NCI-H1092 (cell line): Measurements from ENCODE around the gene EGLN3.

Experiments used
- DNase-seq: peaks from one replicate; lab custom pipeline; 2025; lab: John Stamatoyannopoulos, UW

Gene EGLN3

DNA sequence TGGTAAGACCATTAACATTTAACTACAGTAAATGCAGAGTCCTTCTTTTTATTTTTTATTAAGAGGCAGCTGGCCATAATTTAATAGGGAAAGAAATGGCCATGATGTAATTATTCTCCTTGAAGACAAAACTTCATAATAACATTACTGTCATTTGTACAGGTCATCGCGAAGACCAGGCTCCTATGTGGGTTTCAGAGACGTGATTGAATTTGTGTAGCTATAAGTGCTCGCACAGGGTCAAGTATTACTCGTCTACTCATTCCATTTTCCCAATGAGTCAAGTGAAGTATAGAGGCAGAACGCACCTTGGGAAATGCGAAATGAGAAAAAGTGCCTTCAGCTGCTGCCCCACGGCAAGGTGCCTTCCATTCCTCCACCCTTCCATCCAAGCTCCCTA is 40.4 kb downstream of the EGLN3 start:
- DNase-seq, result no peak

DNA sequence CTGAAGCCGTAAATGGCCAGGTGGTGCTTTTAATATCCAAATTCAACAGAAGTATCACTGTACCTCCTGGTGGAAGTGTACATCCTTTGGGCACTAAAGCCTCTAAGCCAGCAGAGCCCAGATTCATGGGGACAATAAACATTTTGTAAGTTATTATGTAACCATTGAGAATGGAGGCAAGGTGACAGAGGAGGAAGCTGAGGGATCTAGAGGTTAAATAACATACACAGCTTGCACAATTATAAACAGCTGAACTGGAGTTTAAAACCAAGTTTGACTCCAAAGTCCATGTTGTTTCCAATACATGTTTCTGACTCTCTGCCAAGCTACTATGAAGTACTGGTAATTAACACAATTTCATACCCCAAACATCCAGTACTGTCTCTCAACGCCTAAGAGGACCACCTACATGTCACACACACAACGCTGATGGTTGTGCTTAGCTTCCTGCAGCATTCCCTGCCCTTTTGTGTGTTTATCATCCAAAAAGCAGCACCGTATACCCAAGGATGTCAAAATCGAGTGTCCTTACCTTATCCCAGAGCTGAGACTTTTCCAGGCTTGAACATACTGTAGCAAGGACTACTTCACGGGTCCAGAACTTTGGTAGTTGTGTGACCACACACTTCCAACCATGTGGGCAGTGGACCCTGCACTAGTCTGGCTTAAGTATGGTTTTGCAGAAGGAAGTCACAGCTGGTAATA is 41.3 kb downstream of the EGLN3 start:
- no peak for DNase-seq

DNA sequence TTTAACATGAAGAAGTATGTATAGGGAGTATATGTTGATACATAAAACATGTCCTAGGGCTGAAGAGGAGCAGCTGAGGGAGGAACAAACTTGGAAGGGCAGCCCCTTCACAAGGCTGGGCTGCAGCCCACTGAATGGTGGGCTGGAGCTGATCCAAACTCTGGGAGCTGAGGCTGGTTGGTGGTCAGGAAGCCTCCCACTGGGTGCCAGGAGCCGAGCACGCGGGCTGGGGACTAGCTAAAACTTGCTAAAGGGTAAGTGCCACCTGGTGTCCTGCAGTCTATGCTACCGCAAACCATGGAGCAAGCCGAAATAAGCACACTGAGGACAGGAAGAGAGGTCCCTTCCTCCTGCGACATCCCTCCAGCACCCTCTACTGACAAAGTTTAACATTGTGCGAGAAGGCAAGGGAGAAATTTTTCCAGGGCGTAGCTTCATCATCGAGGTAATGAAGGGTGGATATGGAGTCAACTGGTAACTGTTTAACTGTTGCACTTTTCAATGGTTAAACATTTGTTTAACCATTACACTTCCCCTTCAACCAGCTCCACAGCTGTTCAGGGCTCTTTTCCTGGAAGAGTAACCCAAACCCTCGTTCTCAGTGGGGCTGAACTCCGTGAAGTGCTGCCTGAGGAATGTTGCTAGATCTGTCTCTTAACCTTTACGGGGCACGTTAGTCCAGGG is 42.2 kb downstream of the EGLN3 start:
- DNase-seq, result no peak

DNA sequence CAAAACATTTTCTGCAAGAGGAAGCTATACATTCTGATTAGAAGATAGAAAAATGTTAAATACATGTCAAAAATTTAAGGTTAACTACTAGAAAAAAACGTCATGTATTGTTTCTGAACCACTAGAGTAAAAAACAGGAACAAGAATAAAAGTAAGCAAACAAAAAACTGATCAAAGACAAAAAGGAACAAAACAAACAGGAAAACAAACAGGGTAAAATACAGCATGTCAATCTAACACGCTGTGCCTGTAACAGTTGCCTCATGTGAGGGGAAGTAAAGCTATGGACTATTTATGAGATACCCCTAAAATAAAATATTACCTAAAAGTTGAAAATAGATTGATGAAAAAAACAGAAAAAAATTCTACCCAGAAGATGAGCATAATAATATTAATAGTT is 43.9 kb downstream of the EGLN3 start:
- DNase-seq, result no peak

DNA sequence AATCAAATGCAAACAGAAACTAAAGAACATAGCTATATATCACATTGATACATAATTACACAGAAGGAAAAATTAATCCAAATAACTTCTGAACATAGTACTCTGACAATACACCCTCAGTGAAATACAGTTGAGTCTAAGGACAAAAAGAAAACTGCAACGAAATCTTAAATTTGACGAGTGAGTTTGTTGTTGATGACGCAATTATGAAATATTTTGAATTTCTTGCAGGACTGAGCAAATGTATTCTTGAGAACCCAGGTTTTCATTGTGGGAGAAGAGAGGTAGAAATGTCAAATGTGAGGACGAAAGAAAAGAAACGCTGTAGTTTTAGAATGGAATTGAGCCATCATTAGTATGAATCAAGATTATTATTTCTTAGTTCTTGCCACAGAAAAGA is 46.3 kb downstream of the EGLN3 start:
- DNase-seq, result no peak

DNA sequence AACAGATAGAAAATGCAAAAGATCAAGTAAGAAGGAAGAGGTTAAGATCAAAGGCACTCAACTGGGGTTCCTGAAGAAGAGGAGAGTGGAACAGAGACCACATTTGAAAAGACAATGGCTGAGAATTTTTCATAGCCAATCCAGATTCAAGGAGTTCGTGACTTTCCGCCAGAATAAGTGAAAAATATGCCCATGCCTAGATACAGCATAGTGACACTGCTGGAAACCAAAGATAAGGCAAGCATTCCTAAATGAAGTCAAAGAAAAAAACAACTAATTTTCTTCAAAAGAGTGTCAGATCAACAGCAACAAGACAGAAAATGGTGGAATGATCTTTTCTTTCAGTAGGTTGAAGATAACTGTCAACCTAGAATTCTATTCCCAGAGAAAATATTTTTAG is 47.5 kb downstream of the EGLN3 start:
- no peak for DNase-seq

DNA sequence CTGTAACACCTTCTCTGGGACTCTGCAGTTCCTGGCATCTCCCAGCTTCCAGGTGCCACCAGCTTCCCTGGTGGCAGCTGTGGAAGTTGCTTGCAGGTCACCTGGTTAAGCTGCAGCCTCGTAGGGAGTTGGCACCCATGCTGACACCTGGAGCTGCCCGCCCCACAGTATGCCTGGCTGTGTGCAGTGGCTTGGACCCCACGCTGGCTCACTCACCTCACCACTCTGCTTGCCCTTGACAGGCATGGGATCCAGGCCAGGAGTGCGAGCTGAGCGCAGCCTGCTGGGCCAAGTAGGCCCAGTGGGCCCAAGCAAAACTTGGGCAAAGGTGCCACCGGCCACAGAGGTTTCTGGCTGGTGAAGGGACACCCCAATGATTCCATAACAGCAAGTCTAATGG is 48.5 kb downstream of the EGLN3 start:
- no peak for DNase-seq

DNA sequence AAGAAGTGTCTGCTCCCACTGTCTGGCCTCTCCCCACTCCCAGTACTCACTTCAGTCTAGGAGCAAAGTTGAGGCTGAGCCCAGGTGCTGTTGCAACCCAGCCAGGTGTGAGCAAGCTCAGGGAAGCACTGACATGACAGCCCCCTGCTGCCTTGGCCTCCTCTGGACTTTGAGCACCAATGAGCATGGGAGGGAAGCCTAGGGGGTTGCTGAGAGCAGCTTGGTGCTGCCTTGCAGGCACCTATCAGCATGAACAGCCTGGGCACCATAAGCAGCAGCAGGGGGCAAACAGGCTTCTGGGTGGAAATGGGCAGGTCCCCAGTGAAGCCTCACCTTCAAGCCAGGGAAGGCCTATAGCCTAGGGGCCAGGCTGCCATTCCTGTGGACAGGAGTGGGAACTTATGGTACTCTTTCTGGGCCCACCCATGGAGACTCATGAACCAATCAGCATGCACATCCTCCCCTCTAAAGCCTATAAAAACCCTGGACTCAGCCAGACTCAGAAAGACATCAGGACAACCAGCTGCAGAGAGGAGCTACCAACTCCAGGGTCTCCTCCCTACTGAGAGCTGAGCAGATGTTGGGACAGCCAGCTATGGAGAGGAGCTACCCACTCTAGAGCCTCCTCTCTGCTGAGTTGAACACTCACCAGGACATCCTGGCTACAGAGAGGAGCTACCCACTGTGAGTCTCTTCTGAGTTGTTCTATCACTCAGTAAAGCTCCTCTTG is 49.3 kb downstream of the EGLN3 start:
- DNase-seq, result no peak

DNA sequence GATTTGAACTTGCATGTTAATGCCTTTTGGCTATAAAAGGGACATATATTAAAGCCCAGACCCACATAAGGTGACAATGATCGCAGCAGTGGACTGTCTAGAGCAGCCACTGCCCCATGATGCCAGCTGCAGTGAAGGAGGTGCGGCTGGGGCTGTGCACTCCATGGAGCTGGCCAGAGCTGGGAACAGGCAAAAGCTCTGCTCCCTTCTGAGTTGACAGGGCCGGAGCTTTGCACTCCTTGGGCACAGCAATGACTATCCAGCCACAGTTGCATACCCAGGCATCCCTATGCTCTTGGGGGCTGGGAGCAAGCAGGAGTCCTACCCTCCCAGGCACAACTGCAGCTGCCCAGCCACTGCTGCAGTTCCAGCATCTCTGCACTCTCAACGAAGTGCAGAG is 50.2 kb downstream of the EGLN3 start:
- no peak for DNase-seq

DNA sequence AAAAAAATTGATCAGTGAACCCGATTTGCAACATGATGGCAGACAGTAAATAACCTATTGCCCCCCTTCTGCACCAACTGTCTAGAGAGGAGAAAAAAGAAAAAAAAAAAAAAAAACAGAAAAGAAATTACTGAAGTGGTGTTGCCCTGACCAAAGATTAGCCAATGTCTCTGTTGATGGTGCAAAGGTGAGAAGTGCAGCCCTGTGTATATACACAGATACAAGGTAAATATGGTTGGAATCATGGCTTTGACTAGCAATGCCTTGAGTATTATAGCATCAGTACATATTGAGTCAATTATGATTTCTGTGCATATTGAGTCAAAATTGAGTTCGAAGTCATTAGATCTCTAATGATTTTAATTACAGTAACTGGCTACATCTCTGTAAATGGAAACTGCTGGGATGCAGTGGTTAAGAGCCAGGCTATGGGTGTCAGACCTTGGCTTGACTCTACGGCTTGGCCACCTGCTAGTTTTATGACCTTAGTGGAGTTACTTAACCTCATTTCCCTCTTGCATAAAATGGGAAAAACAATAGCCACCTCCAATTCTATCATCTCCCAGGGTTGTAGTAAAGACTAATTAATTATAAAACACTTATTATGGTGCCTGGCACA is 51.0 kb downstream of the EGLN3 start:
- DNase-seq, result no peak

DNA sequence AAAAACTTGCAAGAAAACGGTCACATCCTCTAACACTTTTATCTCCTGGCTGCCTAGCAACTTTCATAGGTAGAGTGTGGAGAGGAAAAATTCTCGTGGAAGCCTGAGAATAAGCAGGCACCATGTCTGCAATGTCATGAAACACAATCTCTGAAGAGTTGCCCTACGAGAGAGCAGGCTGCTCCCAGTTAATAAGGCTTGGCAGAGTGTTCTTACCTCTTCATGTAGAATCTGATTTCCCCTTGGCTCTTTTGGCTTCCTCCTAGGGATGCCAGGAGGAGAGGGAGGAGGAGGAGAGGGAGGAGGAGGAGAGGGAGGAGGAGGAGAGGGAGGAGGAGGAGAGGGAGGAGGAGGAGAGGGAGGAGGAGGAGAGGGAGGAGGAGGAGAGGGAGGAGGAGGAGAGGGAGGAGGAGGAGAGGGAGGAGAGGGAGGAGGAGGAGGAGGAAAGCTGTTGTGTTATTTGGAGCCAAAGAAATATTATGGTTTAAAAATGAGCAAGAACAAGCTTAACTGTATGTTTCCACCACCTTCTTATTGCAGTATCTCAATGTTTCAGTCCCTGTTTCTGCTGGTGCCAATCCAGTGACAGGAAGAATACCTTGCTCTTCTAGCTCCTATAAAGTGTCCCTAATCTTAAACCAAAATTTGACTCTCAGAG is 52.9 kb downstream of the EGLN3 start:
- DNase-seq, result no peak

DNA sequence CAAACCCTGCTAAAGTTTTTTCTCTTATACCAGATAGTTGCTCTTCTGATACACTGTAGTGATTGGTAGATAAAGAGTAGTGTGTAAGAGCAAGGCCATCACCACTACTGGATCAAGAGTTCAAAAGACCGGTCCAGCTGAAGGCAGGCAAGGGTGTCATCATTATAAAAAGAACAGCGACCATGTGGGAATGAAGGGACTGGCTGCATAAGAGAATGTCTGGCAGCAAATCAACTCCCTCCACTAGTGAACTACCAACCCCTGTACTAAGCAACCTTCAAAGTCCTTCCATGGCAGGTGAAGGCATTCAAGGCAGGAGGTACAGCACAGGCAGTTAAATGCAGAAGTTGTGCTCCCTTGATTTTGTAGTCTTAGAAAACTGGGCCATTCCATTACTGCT is 53.5 kb downstream of the EGLN3 start:
- no peak for DNase-seq

DNA sequence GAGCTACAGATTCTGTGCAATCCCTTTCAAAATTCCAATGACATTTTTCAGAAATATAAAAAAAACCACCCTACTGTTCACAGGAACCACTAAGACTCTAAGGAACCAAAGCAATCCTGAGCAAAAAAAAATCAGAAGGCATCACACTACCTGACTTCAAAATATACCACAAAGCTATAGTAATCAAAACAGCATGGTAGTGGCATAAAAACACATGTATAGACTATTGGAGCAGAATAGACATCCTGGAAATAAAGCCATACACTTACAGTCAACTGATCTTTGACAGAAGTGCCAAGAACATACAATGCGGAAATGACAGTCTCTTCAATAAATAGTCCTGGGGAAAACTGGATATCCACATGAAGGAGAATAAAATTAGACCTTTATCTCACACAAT is 56.5 kb downstream of the EGLN3 start:
- DNase-seq, result no peak

DNA sequence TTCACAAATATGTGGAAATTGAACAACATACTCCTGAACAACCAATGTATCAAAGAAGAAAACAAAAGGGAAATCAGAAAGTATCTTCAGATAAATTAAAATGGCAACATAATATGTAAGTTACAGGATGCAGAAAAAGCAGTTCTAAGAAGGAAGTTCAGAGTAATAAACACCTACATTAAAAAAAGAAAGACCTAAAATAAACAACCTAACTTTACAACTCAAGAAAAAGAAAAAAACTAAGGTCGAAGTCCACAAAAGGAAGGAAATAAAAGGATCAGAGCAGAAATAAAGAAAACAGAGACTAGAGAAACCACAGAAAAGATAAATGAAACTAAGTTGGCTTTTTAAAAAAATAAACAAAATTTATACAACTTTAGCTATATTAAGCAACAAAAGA is 59.2 kb downstream of the EGLN3 start:
- no peak for DNase-seq

DNA sequence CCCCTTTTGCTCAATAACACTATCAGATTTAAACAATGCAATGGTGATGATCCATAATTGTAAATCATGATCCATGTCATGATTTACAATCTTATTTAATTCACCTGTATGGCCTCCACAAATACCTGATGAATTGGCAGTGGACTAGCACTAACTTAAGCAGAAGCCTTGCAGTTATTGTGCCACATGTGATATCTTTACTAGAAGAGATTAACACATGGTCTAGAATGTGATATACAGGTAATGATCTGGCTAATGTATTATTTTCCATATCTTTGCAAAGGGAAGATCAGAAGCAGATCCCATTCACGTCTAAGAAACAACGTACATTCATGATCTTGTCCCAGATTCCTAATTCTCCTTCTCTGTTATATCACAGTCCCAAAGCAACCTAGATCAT is 66.0 kb downstream of the EGLN3 start:
- no peak for DNase-seq

DNA sequence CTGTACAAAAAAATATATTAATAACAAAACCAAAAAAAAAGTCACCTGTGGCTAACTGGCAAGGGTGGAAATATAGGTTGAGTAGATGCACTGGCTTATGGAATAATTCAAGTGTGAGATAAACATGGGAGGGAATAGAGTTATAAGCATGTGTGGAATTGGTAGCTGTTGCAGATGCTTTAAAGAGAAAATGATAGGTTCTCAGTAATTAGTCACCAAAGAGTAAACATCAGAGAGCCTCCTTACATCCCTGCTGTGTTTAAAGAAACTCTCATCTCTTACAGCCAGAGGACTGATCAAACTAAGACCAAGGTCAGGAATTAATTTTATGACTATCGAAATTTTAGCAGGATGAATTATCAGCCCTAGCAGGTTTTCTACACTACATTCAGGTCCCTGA is 70.5 kb downstream of the EGLN3 start:
- DNase-seq, result no peak

DNA sequence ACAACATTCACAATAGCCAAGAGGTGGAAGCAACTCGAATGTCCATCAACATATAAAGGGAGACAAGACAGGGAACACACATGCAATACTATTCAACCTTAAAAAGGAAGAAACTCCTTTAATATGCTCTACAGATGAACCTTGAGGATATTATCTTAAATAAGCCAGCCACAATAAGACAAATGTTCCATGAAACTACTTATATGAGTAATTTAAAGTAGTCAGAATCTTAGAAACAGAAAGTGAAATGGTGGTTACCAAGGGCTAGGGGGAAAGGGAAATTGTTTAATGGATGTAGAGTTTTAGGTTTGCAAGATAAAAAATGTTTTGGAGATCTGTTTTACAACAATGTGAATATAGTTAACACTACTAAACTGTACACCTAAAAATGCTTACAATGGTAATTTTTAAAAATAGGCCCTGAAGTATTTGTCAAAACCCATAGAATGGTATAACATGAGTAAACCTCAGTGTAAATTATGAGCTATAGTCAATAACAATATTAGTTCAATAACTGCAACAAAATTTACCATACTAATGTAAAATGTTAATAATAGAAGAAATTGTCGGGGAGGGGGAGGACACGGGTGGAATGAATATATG is 71.1 kb downstream of the EGLN3 start:
- no peak for DNase-seq

DNA sequence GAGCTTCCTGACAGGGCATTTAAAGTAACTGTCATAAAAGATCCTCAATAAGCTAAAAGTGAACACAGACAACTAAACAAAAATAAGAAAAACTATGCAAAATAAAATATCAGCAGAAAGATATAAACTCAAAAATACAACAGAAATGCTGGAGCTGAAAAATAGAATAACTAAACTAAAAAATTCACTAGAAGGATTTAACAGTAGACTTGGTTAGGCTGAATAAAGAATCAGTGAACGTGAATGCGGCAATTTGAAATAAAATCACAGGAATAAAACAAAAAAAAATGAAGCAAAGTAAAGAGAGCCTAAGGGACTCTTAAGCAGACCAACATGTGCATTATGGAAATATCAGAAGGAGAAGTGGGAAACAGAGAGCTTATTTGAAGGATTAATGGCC is 74.6 kb downstream of the EGLN3 start:
- DNase-seq, result no peak
